NCI-H2081 treated with DMSO at 0.1 percent for 48 hours (cell line): ENCODE measurements around the gene ZMYM4.
"Not testable (repeated sequence)": the region's sequence is repeated elsewhere in the genome, so short reads cannot be mapped to it uniquely, and the experiment has no call there.

Experiments used
- DNase-seq: peaks from one replicate; lab custom pipeline; 2025; lab: John Stamatoyannopoulos, UW

Gene ZMYM4

GRCh38 chr1:35326246-35326866 is 57.8 kb downstream of the ZMYM4 start:
- DNase-seq, result no peak

- DNase-seq, result not testable (repeated sequence)
Measured at GRCh38 chr1:35331618-35332017, 63.1 kb downstream of the ZMYM4 start.

- DNase-seq, result no peak
Measured at GRCh38 chr1:35334485-35334884, 66.0 kb downstream of the ZMYM4 start.

GRCh38 chr1:35340519-35340918 is 72.0 kb downstream of the ZMYM4 start:
- DNase-seq, result no peak

GRCh38 chr1:35345439-35345981 is 77.0 kb downstream of the ZMYM4 start:
- DNase-seq, result no peak

- DNase-seq, result no peak
Measured at GRCh38 chr1:35350872-35351271, 82.4 kb downstream of the ZMYM4 start.

GRCh38 chr1:35359995-35360394 is 91.5 kb downstream of the ZMYM4 start:
- DNase-seq, result no peak

- no peak for DNase-seq
Measured at GRCh38 chr1:35361638-35362037, 93.1 kb downstream of the ZMYM4 start.

GRCh38 chr1:35364741-35365140 is 96.2 kb downstream of the ZMYM4 start:
- no peak for DNase-seq

- DNase-seq, result no peak
Measured at GRCh38 chr1:35367914-35368313, 99.4 kb downstream of the ZMYM4 start.

- DNase-seq, result no peak
Measured at GRCh38 chr1:35369922-35370671, 101.6 kb downstream of the ZMYM4 start.

- DNase-seq, result no peak
Measured at GRCh38 chr1:35371506-35371905, 103.0 kb downstream of the ZMYM4 start.

- DNase-seq, result no peak
Measured at GRCh38 chr1:35377555-35377954, 109.0 kb downstream of the ZMYM4 start.

GRCh38 chr1:35379317-35380000 is 111.0 kb downstream of the ZMYM4 start:
- no peak for DNase-seq

GRCh38 chr1:35380111-35380510 is 111.6 kb downstream of the ZMYM4 start:
- DNase-seq, result not testable (repeated sequence)

- DNase-seq, result no peak
Measured at GRCh38 chr1:35382107-35382506, 113.6 kb downstream of the ZMYM4 start.

GRCh38 chr1:35386290-35386689 is 117.8 kb downstream of the ZMYM4 start:
- DNase-seq, result no peak

GRCh38 chr1:35386959-35387358 is 118.5 kb downstream of the ZMYM4 start:
- DNase-seq, result no peak

GRCh38 chr1:35390600-35391494 is 122.3 kb downstream of the ZMYM4 start:
- no peak for DNase-seq

- no peak for DNase-seq
Measured at GRCh38 chr1:35394386-35394785, 125.9 kb downstream of the ZMYM4 start.

GRCh38 chr1:35398739-35399138 is 130.2 kb downstream of the ZMYM4 start:
- no peak for DNase-seq

- no peak for DNase-seq
Measured at GRCh38 chr1:35401049-35401448, 132.5 kb downstream of the ZMYM4 start.
